ENCODE results near the gene NRBP1.

NRBP1 gene

GRCh38 chr2:27489498-27490397, 61.3 kb downstream of the NRBP1 start, which contains the start of gene IFT172:
IFT172 (minus strand) TSS chr2:27489743; CDS start chr2:27489653, 90 bp downstream.
- peak; percentile 96 to 98 for DNase-seq (ENCODE audit: low read depth in 2 of 2)
